GM06990 (cell line): ENCODE data around the gene CYP2C19.
"Not testable (repeated sequence)": the region's sequence is repeated elsewhere in the genome, so short reads cannot be mapped to it uniquely, and the experiment has no call there.

Experiments
- DNase-seq: peaks from one replicate; pipeline ENCODE4 v3.0.0-alpha.2; 2011; ENCODE audit not compliant: insufficient read length; ENCODE audit errors: extremely low read depth
- H3K27me3 ChIP-seq: replicated peaks from 2 replicates; pipeline ENCODE4 v1.6.0; 2011; ENCODE audit warnings: low read length; ENCODE audit not compliant: control insufficient read depth, insufficient read depth
- H3K36me3 ChIP-seq: 2 replicates; pipeline ENCODE4 v1.5.1; 2011; ENCODE audit warnings: low read length; ENCODE audit not compliant: control insufficient read depth, insufficient read depth
- H3K4me3 ChIP-seq: replicated peaks from 2 replicates; pipeline ENCODE4 v1.5.1; 2011; ENCODE audit warnings: low read depth, mild to moderate bottlenecking, control low read depth, low read length
- TF ChIP-seq, protein P1 (sequence below): IDR thresholded peaks from 2 replicates; pipeline ENCODE4 v1.5.1; 2011; ENCODE audit warnings: low read length, control low read depth, mild to moderate bottlenecking, inconsistent platforms; ENCODE audit not compliant: insufficient read depth, poor library complexity, severe bottlenecking

CYP2C19 gene

DNA sequence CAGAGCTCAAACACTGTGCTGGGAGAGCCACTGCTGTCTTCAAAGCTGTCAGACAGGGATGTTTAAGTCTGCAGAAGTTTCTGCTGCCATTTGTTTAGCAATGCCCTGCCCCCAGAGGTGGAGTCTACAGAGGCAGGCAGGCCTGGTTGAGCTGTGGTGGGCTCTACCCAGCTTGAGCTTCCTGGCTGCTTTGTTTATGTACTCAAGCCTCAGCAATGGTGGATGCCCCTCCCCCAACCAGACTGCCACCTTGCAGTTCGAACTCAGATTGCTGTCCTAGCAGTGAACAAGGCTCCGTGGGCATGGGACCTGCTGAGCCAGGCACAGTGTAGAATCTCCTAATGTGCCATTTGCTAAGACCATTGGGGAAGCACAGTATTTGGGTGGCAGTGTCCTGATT, 4.6 kb upstream of the CYP2C19 start:
- DNase-seq, result no peak
- H3K27me3 ChIP-seq, result no peaks in the 10 kb centered on the region
- TF ChIP-seq, protein P1, sequence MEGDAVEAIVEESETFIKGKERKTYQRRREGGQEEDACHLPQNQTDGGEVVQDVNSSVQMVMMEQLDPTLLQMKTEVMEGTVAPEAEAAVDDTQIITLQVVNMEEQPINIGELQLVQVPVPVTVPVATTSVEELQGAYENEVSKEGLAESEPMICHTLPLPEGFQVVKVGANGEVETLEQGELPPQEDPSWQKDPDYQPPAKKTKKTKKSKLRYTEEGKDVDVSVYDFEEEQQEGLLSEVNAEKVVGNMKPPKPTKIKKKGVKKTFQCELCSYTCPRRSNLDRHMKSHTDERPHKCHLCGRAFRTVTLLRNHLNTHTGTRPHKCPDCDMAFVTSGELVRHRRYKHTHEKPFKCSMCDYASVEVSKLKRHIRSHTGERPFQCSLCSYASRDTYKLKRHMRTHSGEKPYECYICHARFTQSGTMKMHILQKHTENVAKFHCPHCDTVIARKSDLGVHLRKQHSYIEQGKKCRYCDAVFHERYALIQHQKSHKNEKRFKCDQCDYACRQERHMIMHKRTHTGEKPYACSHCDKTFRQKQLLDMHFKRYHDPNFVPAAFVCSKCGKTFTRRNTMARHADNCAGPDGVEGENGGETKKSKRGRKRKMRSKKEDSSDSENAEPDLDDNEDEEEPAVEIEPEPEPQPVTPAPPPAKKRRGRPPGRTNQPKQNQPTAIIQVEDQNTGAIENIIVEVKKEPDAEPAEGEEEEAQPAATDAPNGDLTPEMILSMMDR, result no peak
- no peaks in the 10 kb centered on the region for H3K36me3 ChIP-seq
- no peak overlapping the region for H3K4me3 ChIP-seq

GRCh38 chr10:94760586-94761178, 1.8 kb upstream of the CYP2C19 start:
- no peak overlapping the region for H3K4me3 ChIP-seq
- H3K27me3 ChIP-seq, result no peaks in the 10 kb centered on the region
- TF ChIP-seq, protein P1, result no peak
- no peak for DNase-seq
- H3K36me3 ChIP-seq, result no peaks in the 10 kb centered on the region

- not testable (repeated sequence) for H3K36me3 ChIP-seq, H3K27me3 ChIP-seq, H3K4me3 ChIP-seq, DNase-seq
These were observed 12.9 kb downstream of the CYP2C19 start for GRCh38 chr10:94775425-94775824.

GRCh38 chr10:94777886-94778458, 15.5 kb downstream of the CYP2C19 start:
- Histone ChIP-seq H3K27me3 (no peaks in the 10 kb centered on the region), H3K4me3 (no peak overlapping the region), H3K36me3 (no peaks in the 10 kb centered on the region)
- TF ChIP-seq, protein P1, result no peak
- no peak for DNase-seq

DNA sequence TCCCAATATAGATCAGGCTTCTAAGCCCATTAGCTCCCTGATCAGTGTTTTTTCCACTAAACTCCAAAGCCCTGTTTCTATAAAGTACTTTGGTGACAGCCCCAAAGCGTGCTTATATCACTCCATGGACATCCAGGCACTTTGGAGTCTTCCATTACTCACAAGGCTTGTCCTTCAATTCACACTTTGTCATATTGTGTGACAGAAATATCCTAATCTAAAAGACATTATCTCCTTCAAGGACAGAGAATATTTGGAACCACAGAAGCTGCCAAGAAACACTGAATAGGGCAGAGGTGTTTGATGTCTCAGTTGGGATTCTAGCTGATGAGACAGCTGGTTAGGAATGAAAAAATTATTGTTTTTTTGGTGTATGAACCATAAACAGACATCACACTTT, 18.4 kb downstream of the CYP2C19 start:
- TF ChIP-seq, protein P1, result no peak
- no peak for DNase-seq
- Histone ChIP-seq H3K27me3 (no peaks in the 10 kb centered on the region), H3K4me3 (no peak overlapping the region), H3K36me3 (no peaks in the 10 kb centered on the region)

- TF ChIP-seq, protein P1, result no peak
- no peak overlapping the region for H3K4me3 ChIP-seq
- DNase-seq, result no peak
- H3K27me3 ChIP-seq, result no peaks in the 10 kb centered on the region
- H3K36me3 ChIP-seq, result no peaks in the 10 kb centered on the region
These were observed 21.8 kb downstream of the CYP2C19 start for GRCh38 chr10:94784256-94784655.
